H9 (cell line): ENCODE results near the gene TMED10. TPM values are rescaled to one million over a fixed set of nuclear protein-coding genes. Genes with fewer than 3 reads are reported as not detected.

Experiments
- DNase-seq: peaks from one replicate; pipeline ENCODE4 v3.0.0-alpha.2; 2017
- H2AFZ ChIP-seq: one replicate; pipeline ENCODE4 v1.6.1; 2013; ENCODE audit warnings: mild to moderate bottlenecking, low read length, control low read depth, moderate library complexity
- H2AK5ac ChIP-seq: 2 replicates; pipeline ENCODE4 v1.6.1; 2013; ENCODE audit warnings: low read length, control low read depth, mixed read lengths; ENCODE audit not compliant: insufficient read length
- H2BK120ac ChIP-seq: one replicate; pipeline ENCODE4 v1.6.1; 2013; ENCODE audit warnings: low read depth, mild to moderate bottlenecking, low read length, control low read depth, inconsistent platforms; ENCODE audit not compliant: poor library complexity, severe bottlenecking
- H2BK12ac ChIP-seq: 2 replicates; pipeline ENCODE4 v1.6.1; 2013; ENCODE audit warnings: low read length, control low read depth, mixed read lengths, low read depth; ENCODE audit not compliant: insufficient read length
- H2BK15ac ChIP-seq: 2 replicates; pipeline ENCODE4 v1.6.1; 2013; ENCODE audit warnings: low read depth, low read length, control low read depth
- H2BK20ac ChIP-seq: one replicate; pipeline ENCODE4 v1.6.1; 2013; ENCODE audit warnings: low read depth, mild to moderate bottlenecking, low read length, control low read depth, inconsistent platforms; ENCODE audit not compliant: poor library complexity, severe bottlenecking
- H2BK5ac ChIP-seq: 2 replicates; pipeline ENCODE4 v1.6.1; 2013; ENCODE audit warnings: low read length, control low read depth, mixed read lengths; ENCODE audit not compliant: insufficient read length
- H3K14ac ChIP-seq: 2 replicates; pipeline ENCODE4 v1.6.1; 2013; ENCODE audit warnings: low read length, control low read depth; ENCODE audit not compliant: insufficient read depth
- H3K18ac ChIP-seq: 2 replicates; pipeline ENCODE4 v1.6.1; 2013; ENCODE audit warnings: low read depth, mild to moderate bottlenecking, mixed read lengths, low read length, control low read depth; ENCODE audit not compliant: insufficient read length
- H3K23ac ChIP-seq: 2 replicates; pipeline ENCODE4 v1.6.1; 2013; ENCODE audit warnings: low read length, control low read depth, mixed read lengths, low read depth; ENCODE audit not compliant: insufficient read length
- H3K23me2 ChIP-seq: 2 replicates; pipeline ENCODE4 v1.6.1; 2013; ENCODE audit warnings: low read depth, mild to moderate bottlenecking, mixed read lengths, low read length, control low read depth; ENCODE audit not compliant: insufficient read length, poor library complexity, severe bottlenecking
- H3K27ac ChIP-seq: 2 replicates; pipeline ENCODE4 v1.5.1; 2013; ENCODE audit warnings: low read length, control low read depth, mixed read lengths, low read depth; ENCODE audit not compliant: insufficient read length
- H3K27me3 ChIP-seq: 2 replicates; pipeline ENCODE4 v1.6.1; 2013; ENCODE audit warnings: low read length, control low read depth, inconsistent platforms; ENCODE audit not compliant: insufficient read depth
- H3K4ac ChIP-seq: 2 replicates; pipeline ENCODE4 v1.6.1; 2013; ENCODE audit warnings: low read depth, mild to moderate bottlenecking, control low read depth, inconsistent platforms, low read length, moderate library complexity
- H3K4me1 ChIP-seq: 2 replicates; pipeline ENCODE4 v1.6.1; 2013; ENCODE audit warnings: low read length, control low read depth, inconsistent platforms; ENCODE audit not compliant: insufficient read depth
- H3K4me2 ChIP-seq: 2 replicates; pipeline ENCODE4 v1.6.1; 2013; ENCODE audit warnings: low read length, control low read depth, mixed read lengths; ENCODE audit not compliant: insufficient read length, insufficient read depth
- H3K56ac ChIP-seq: 2 replicates; pipeline ENCODE4 v1.6.1; 2013; ENCODE audit warnings: low read depth, mild to moderate bottlenecking, mixed read lengths, low read length, control low read depth; ENCODE audit not compliant: insufficient read length
- H3K79me1 ChIP-seq: 2 replicates; pipeline ENCODE4 v1.6.1; 2013; ENCODE audit warnings: low read depth, mild to moderate bottlenecking, moderate library complexity, low read length, control low read depth, inconsistent platforms; ENCODE audit not compliant: insufficient read depth, poor library complexity, severe bottlenecking
- H3K79me2 ChIP-seq: 2 replicates; pipeline ENCODE4 v1.6.1; 2013; ENCODE audit warnings: low read length, control low read depth, inconsistent platforms; ENCODE audit not compliant: insufficient read depth
- H3K9ac ChIP-seq: 2 replicates; pipeline ENCODE4 v1.6.1; 2013; ENCODE audit warnings: low read length, control low read depth, mixed read lengths; ENCODE audit not compliant: insufficient read length; ENCODE audit errors: extremely low read depth
- H3K9me3 ChIP-seq: one replicate; pipeline ENCODE4 v1.6.1; 2013; ENCODE audit warnings: low read depth, low read length, inconsistent platforms; ENCODE audit not compliant: control insufficient read depth
- H3T11ph ChIP-seq: one replicate; pipeline ENCODE4 v1.6.1; 2013; ENCODE audit warnings: mild to moderate bottlenecking, low read length, control low read depth, inconsistent platforms
- H4K20me1 ChIP-seq: one replicate; pipeline ENCODE4 v1.6.1; 2013; ENCODE audit not compliant: control insufficient read depth, insufficient read length, insufficient read depth
- H4K5ac ChIP-seq: 2 replicates; pipeline ENCODE4 v1.6.1; 2013; ENCODE audit warnings: low read depth, mild to moderate bottlenecking, mixed read lengths, low read length, control low read depth; ENCODE audit not compliant: insufficient read length
- H4K8ac ChIP-seq: replicated peaks from 2 replicates; pipeline ENCODE4 v1.6.1; 2013; ENCODE audit warnings: low read length, control low read depth, mixed read lengths, low read depth; ENCODE audit not compliant: insufficient read length
- H4K91ac ChIP-seq: 2 replicates; pipeline ENCODE4 v1.6.1; 2013; ENCODE audit warnings: low read depth, mild to moderate bottlenecking, moderate library complexity, mixed read lengths, low read length, control low read depth; ENCODE audit not compliant: insufficient read length
- H3K27ac Mint-ChIP-seq, 3 experiments: 2 replicates in 2 of 3; 3 replicates in 1 of 3; pipeline ENCODE4 v1.8.0; 2020 to 2021; ENCODE audit warnings: mixed read lengths in 3 of 3, mild to moderate bottlenecking in 1 of 3, moderate library complexity in 1 of 3
- H3K27me3 Mint-ChIP-seq: 2 replicates; pipeline ENCODE4 v1.8.0; 2021; ENCODE audit warnings: low read depth, mild to moderate bottlenecking, moderate library complexity, mixed read lengths
- H3K36me3 Mint-ChIP-seq, 3 experiments: 2 replicates in 2 of 3; 3 replicates in 1 of 3; pipeline ENCODE4 v1.8.0; 2020 to 2021; ENCODE audit warnings: low read depth in 3 of 3, mixed read lengths in 3 of 3; ENCODE audit not compliant: insufficient read depth in 1 of 3
- H3K4me1 Mint-ChIP-seq, 2 experiments: 2 replicates each; pipeline ENCODE4 v1.8.0; 2020; ENCODE audit warnings: mixed read lengths in 2 of 2
- H3K4me3 Mint-ChIP-seq, 2 experiments: 2 replicates in 1 of 2; 3 replicates in 1 of 2; pipeline ENCODE4 v1.8.0; 2020 to 2021; ENCODE audit warnings: mild to moderate bottlenecking in 2 of 2, mixed read lengths in 2 of 2, moderate library complexity in 1 of 2
- H3K9me3 Mint-ChIP-seq, 2 experiments: 2 replicates in 1 of 2; 3 replicates in 1 of 2; pipeline ENCODE4 v1.8.0; 2020; ENCODE audit warnings: mild to moderate bottlenecking in 2 of 2, mixed read lengths in 2 of 2, moderate library complexity in 1 of 2
- CTCF ChIP-seq: fragments of 200-600 bp; sonication (generic); conservative IDR thresholded peaks from 3 replicates; pipeline ENCODE4 v1.8.0; 2021; ENCODE audit warnings: antibody characterized with exemption, mild to moderate bottlenecking
- WGBS: extraction: QIAGEN DNeasy Blood & Tissue Kit; methylation state at CpG from one replicate; pipeline ENCODE4 v1.1.7; 2013; ENCODE audit warnings: missing lambda C conversion rate, low lambda C conversion rate, mixed read lengths; ENCODE audit not compliant: insufficient read length; ENCODE audit errors: extremely low coverage; 5-methylcytosine and 5-hydroxymethylcytosine counted together
- total RNA-seq: library from RNA; stranded (reverse); gene quantifications from 2 replicates; pipeline ENCODE4 v1.2.1, GENCODE V29; 2021

TMED10 gene
- total RNA-seq, 1 experiment from 2014 or later, result 176 TPM

GRCh38 chr14:75126121-75126544 is 50.3 kb downstream of the TMED10 start:
- Mint-ChIP-seq H3K36me3 (peaks cover 3 to 10% (median 3%) of the 10 kb centered on the region in 3 experiments; a peak in 5 of 7 replicates), H3K27ac (peak overlapping the region; percentile 60 to 95 (median 86)), H3K9me3 (no peaks in the 10 kb centered on the region), H3K4me3 (peak overlapping the region; percentile 92 to 93), H3K27me3 (no peaks in the 10 kb centered on the region), H3K4me1 (peaks cover 12 to 21% of the 10 kb centered on the region in 2 experiments)
- no peak overlapping the region for H2BK120ac ChIP-seq
- H3K79me1 ChIP-seq, result no peaks in the 10 kb centered on the region
- no peak overlapping the region for H2BK15ac ChIP-seq
- no peaks in the 10 kb centered on the region for H3K79me2 ChIP-seq
- peak overlapping the region; percentile 70 for H3K9ac ChIP-seq
- no peak overlapping the region for H3T11ph ChIP-seq
- H3K56ac ChIP-seq, result no peak overlapping the region
- H3K27me3 ChIP-seq, result no peaks in the 10 kb centered on the region
- no peaks in the 10 kb centered on the region for H3K9me3 ChIP-seq
- H4K91ac ChIP-seq, result no peak overlapping the region
- H2BK5ac ChIP-seq, result no peak overlapping the region
- peak overlapping the region; percentile 78 for H3K18ac ChIP-seq
- H3K27ac ChIP-seq, result no peak overlapping the region
- no peak overlapping the region for H3K23ac ChIP-seq
- no peak overlapping the region for H2AK5ac ChIP-seq
- H4K20me1 ChIP-seq, result no peaks in the 10 kb centered on the region
- no peak for TF ChIP-seq CTCF
- no peaks in the 10 kb centered on the region for H3K4me1 ChIP-seq
- no peak overlapping the region for H4K8ac ChIP-seq
- H2BK12ac ChIP-seq, result no peak overlapping the region
- peaks cover 2% of the 10 kb centered on the region for H3K23me2 ChIP-seq
- no peak overlapping the region for H3K4ac ChIP-seq
- H2AFZ ChIP-seq, result no peak overlapping the region
- no peak overlapping the region for H4K5ac ChIP-seq
- no peak for DNase-seq
- H3K14ac ChIP-seq, result no peak overlapping the region
- H3K4me2 ChIP-seq, result peak overlapping the region; percentile 86
- H2BK20ac ChIP-seq, result no peak overlapping the region
- WGBS, result no CpG with 5 or more reads among the region's 6 CpGs
